Measurements from ENCODE around the gene OPA3. TPM values are rescaled to one million over a fixed set of nuclear protein-coding genes. Genes with fewer than 3 reads are reported as not detected.

Gene OPA3
- total and polyA plus RNA-seq, 10 of the 15 experiments (the other 5 are each of a cell fraction or from before 2014, with no cell fraction given): 2.2 to 24.3 (median 13.3) TPM

DNA sequence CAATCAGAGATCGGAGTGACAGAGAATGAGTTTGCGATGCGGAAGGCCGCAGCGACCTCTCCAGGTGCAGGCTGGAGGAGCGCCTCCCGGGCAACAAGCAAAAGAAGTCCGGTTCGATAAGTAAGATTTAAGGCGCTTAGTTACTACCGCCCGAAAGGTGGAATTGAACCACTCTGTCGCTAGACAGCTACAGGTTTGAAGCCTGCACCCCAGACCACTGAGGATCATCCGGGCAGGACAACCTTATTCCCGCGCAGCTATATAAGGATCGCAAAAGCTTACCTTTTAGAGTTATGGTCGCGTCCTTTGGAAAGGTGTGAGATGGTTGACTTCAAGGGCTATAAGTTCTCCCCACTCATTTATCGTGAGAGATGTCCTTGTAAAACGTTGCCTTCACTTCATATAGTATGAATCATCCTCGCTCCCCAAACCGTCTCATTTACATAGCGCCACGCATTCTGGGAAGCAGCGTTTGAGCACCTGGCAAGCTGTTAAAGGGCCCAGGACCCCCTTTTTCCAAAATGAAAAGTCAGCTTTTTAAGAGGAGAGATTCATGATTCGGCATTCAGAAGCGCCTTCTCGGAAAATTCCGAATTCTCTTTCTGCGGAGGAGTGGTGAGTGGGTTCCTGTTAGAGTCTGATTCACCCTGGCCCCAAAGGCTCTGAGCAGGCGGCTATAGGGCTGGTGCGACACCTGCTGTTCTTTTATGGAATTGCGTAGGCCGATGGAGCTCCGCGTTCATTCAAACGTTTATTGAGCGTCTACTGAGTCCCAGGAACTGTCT is 106.0 kb downstream of the OPA3 start (continued):
- TF ChIP-seq, protein P1, sequence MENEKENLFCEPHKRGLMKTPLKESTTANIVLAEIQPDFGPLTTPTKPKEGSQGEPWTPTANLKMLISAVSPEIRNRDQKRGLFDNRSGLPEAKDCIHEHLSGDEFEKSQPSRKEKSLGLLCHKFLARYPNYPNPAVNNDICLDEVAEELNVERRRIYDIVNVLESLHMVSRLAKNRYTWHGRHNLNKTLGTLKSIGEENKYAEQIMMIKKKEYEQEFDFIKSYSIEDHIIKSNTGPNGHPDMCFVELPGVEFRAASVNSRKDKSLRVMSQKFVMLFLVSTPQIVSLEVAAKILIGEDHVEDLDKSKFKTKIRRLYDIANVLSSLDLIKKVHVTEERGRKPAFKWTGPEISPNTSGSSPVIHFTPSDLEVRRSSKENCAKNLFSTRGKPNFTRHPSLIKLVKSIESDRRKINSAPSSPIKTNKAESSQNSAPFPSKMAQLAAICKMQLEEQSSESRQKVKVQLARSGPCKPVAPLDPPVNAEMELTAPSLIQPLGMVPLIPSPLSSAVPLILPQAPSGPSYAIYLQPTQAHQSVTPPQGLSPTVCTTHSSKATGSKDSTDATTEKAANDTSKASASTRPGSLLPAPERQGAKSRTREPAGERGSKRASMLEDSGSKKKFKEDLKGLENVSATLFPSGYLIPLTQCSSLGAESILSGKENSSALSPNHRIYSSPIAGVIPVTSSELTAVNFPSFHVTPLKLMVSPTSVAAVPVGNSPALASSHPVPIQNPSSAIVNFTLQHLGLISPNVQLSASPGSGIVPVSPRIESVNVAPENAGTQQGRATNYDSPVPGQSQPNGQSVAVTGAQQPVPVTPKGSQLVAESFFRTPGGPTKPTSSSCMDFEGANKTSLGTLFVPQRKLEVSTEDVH (IDR thresholded peaks at IDR 0.05; ENCODE audit: low read depth, partially characterized antibody): peak; percentile 30
- TF ChIP-seq TCF3 (IDR thresholded peaks at IDR 0.05; ENCODE audit: borderline replicate concordance, insufficient read depth, low read depth, low read length) (peak; percentile 44; the same call in 1 of the 2 replicates), KDM1A (IDR thresholded peaks at IDR 0.05; ENCODE audit: borderline replicate concordance) (no peak), SREBF2 (IDR thresholded peaks at IDR 0.05; ENCODE audit: low read length) (peak; percentile 99), ATF7 (IDR thresholded peaks at IDR 0.05; ENCODE audit: low read depth) (peak; percentile 78), CHD1 (IDR thresholded peaks at IDR 0.05; ENCODE audit: low read depth, low read length) (no peak), MEF2A (IDR thresholded peaks at IDR 0.05; ENCODE audit: insufficient read depth, low read depth, low read length) (peak; percentile 56; the same call in 1 of the 2 replicates), NBN (IDR thresholded peaks at IDR 0.05) (peak; percentile 93), NFIC (IDR thresholded peaks at IDR 0.05; ENCODE audit: low read depth, low read length) (peak; percentile 59; the same call in 1 of the 2 replicates), BMI1 (IDR thresholded peaks at IDR 0.05; ENCODE audit: borderline replicate concordance) (0 out of 2 replicates have a peak, but pooled peaks have one; percentile 22), POLR2AphosphoS2 (IDR thresholded peaks at IDR 0.05; ENCODE audit: low read depth, low read length) (no peak), MXI1 (IDR thresholded peaks at IDR 0.05; ENCODE audit: low read depth, low read length) (peak; percentile 73; the same call in 1 of the 2 replicates), SMAD5 (IDR thresholded peaks at IDR 0.05; ENCODE audit: low read depth) (peak; percentile 70; the same call in 1 of the 2 replicates), NR2F1 (conservative IDR thresholded peaks at IDR 0.05) (peak; percentile 48), MYB (IDR thresholded peaks at IDR 0.05; ENCODE audit: borderline replicate concordance, low read depth, low read length) (no peak), TCF7 (IDR thresholded peaks at IDR 0.05; ENCODE audit: borderline replicate concordance) (no peak), PML (IDR thresholded peaks at IDR 0.05; ENCODE audit: low read length) (peak; percentile 80), CHD2 (IDR thresholded peaks at IDR 0.05; ENCODE audit: borderline replicate concordance, low read depth, low read length) (no peak; the same call in 1 of the 2 replicates), BACH1 (IDR thresholded peaks at IDR 0.05; ENCODE audit: borderline replicate concordance) (0 out of 2 replicates have a peak, but pooled peaks have one; percentile 7), IRF4 (IDR thresholded peaks at IDR 0.05; ENCODE audit: low read depth, low read length) (peak; percentile 50; the same call in 1 of the 2 replicates), RAD51 (IDR thresholded peaks at IDR 0.05) (peak; percentile 54)
- TF ChIP-seq, protein P2, sequence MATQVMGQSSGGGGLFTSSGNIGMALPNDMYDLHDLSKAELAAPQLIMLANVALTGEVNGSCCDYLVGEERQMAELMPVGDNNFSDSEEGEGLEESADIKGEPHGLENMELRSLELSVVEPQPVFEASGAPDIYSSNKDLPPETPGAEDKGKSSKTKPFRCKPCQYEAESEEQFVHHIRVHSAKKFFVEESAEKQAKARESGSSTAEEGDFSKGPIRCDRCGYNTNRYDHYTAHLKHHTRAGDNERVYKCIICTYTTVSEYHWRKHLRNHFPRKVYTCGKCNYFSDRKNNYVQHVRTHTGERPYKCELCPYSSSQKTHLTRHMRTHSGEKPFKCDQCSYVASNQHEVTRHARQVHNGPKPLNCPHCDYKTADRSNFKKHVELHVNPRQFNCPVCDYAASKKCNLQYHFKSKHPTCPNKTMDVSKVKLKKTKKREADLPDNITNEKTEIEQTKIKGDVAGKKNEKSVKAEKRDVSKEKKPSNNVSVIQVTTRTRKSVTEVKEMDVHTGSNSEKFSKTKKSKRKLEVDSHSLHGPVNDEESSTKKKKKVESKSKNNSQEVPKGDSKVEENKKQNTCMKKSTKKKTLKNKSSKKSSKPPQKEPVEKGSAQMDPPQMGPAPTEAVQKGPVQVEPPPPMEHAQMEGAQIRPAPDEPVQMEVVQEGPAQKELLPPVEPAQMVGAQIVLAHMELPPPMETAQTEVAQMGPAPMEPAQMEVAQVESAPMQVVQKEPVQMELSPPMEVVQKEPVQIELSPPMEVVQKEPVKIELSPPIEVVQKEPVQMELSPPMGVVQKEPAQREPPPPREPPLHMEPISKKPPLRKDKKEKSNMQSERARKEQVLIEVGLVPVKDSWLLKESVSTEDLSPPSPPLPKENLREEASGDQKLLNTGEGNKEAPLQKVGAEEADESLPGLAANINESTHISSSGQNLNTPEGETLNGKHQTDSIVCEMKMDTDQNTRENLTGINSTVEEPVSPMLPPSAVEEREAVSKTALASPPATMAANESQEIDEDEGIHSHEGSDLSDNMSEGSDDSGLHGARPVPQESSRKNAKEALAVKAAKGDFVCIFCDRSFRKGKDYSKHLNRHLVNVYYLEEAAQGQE (IDR thresholded peaks at IDR 0.05; ENCODE audit: low read depth, low read length): no peak; the same call in 1 of the 2 replicates
- TF ChIP-seq, protein P3, sequence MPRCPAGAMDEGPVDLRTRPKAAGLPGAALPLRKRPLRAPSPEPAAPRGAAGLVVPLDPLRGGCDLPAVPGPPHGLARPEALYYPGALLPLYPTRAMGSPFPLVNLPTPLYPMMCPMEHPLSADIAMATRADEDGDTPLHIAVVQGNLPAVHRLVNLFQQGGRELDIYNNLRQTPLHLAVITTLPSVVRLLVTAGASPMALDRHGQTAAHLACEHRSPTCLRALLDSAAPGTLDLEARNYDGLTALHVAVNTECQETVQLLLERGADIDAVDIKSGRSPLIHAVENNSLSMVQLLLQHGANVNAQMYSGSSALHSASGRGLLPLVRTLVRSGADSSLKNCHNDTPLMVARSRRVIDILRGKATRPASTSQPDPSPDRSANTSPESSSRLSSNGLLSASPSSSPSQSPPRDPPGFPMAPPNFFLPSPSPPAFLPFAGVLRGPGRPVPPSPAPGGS (IDR thresholded peaks at IDR 0.05; ENCODE audit: borderline replicate concordance, insufficient read depth, low read depth, low read length, poor library complexity, severe bottlenecking): no peak

All from GM12878 (cell line).